ENCODE results near the gene HTR1E. TPM values are rescaled to one million over a fixed set of nuclear protein-coding genes. Genes with fewer than 3 reads are reported as not detected.

Gene HTR1E
- total and polyA plus RNA-seq, 10 of the 15 experiments (the other 5 are each of a cell fraction or from before 2014, with no cell fraction given), result not detected

DNA sequence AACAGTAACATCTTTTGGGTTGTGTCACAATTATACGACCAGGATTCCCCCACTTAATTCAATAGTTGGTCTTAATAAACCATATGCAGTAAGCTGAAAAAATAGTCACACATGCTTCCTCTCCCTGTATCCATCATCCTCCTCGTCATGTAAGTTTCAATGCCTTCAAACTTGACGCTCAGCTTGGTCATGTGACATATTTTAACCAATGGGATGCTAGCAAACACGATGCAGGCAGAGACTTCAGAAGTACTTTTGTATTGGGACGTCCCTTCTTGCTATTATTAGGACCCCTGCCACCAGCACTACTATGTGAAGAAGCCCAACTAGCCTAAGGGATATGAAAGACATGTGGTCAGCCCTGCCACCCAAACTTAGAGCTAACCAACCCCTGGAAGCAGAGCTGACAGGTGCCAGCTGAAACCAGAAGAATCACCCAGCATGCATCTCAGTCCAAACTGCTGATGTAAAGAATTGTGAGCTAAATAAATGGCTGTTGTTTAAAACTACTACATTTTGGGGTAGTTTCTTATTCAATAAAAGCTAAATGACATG, 108.3 kb downstream of the HTR1E start:
- DNase-seq (ENCODE audit: low read depth, low spot score) (no peak), ATAC-seq (no peak), FAIRE-seq (no peak)
- BruUV-seq (replicated peaks), result no TSS peak
- SMC1A ChIA-PET (ENCODE audit: uncharacterized antibody, unreplicated experiment), result interaction anchor here (1.1 kb wide), 1 partner anchor 71 kb away, joined by 3 read pairs; no protein-coding TSS in a partner anchor
- no peak for TF ChIP-seq ZNF687 (IDR thresholded peaks at IDR 0.05)
- no peak for TF ChIP-seq CBX5 (IDR thresholded peaks at IDR 0.05; ENCODE audit: low read depth)
- no peak for TF ChIP-seq NR2C1 (IDR thresholded peaks at IDR 0.05)
- TF ChIP-seq, protein P1, sequence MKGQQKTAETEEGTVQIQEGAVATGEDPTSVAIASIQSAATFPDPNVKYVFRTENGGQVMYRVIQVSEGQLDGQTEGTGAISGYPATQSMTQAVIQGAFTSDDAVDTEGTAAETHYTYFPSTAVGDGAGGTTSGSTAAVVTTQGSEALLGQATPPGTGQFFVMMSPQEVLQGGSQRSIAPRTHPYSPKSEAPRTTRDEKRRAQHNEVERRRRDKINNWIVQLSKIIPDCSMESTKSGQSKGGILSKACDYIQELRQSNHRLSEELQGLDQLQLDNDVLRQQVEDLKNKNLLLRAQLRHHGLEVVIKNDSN (IDR thresholded peaks at IDR 0.05; ENCODE audit: borderline replicate concordance, extremely low read length, insufficient read depth, low read depth, low read length), result no peak
- TF ChIP-seq TAF1 (IDR thresholded peaks at IDR 0.05; ENCODE audit: borderline replicate concordance, low read depth, low read length), result no peak
- TF ChIP-seq, protein P2, sequence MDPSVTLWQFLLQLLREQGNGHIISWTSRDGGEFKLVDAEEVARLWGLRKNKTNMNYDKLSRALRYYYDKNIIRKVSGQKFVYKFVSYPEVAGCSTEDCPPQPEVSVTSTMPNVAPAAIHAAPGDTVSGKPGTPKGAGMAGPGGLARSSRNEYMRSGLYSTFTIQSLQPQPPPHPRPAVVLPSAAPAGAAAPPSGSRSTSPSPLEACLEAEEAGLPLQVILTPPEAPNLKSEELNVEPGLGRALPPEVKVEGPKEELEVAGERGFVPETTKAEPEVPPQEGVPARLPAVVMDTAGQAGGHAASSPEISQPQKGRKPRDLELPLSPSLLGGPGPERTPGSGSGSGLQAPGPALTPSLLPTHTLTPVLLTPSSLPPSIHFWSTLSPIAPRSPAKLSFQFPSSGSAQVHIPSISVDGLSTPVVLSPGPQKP (IDR thresholded peaks at IDR 0.05; ENCODE audit: low read depth, low read length), result no peak
- TF ChIP-seq, protein P3, sequence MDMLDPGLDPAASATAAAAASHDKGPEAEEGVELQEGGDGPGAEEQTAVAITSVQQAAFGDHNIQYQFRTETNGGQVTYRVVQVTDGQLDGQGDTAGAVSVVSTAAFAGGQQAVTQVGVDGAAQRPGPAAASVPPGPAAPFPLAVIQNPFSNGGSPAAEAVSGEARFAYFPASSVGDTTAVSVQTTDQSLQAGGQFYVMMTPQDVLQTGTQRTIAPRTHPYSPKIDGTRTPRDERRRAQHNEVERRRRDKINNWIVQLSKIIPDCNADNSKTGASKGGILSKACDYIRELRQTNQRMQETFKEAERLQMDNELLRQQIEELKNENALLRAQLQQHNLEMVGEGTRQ (IDR thresholded peaks at IDR 0.05; ENCODE audit: borderline replicate concordance, low read depth, low read length), result no peak
- TF ChIP-seq KLF5 (IDR thresholded peaks at IDR 0.05; ENCODE audit: partially characterized antibody), result no peak
- H3K9me3 ChIP-seq (replicated peaks; ENCODE audit: control insufficient read depth, insufficient read depth, low read length), result no peaks in the 10 kb centered on the region
- H3K27me3 ChIP-seq (replicated peaks in 1 of 2; ENCODE audit: control insufficient read depth in 2 of 2, insufficient read depth in 2 of 2, low read length in 1 of 2), result no peaks in the 10 kb centered on the region; a peak in 1 of 4 replicates
- no peak overlapping the region for H2AFZ ChIP-seq (ENCODE audit: control insufficient read depth, low read depth, low read length)
- CTCF ChIA-PET, result interaction anchor here (0.9 to 2.4 kb wide), 5 partner anchors 13 to 37 kb away, joined by 3 to 8 read pairs (median 3); no protein-coding TSS in a partner anchor
- H3K4me2 ChIP-seq (ENCODE audit: control insufficient read depth, insufficient read depth), result no peak overlapping the region
- RAD21 ChIA-PET (ENCODE audit: unreplicated experiment), result no interaction called here
- no peak overlapping the region for H3K9ac ChIP-seq (ENCODE audit: control insufficient read depth, insufficient read depth, low read length)
- intact Hi-C loops (cut with micrococcal nuclease; ENCODE audit: unreplicated experiment) (no loop called here), in situ Hi-C loops (cut with MboI) (no loop called here)
- H3K36me3 ChIP-seq (ENCODE audit: control insufficient read depth in 2 of 2, insufficient read depth in 2 of 2, low read length in 1 of 2), result no peaks in the 10 kb centered on the region
- no peaks in the 10 kb centered on the region for H4K20me1 ChIP-seq (ENCODE audit: control insufficient read depth, insufficient read depth)
- H3K79me2 ChIP-seq (ENCODE audit: control insufficient read depth, insufficient read depth, low read length), result no peaks in the 10 kb centered on the region
- H3K4me3 ChIP-seq, result no peak overlapping the region
- WGBS (ENCODE audit: insufficient coverage, insufficient replicate concordance, low lambda C conversion rate, missing lambda C conversion rate), result 9% methylated on average over 5 of the region's 5 CpGs
- peaks cover 4% of the 10 kb centered on the region for H3K4me1 ChIP-seq (ENCODE audit: control insufficient read depth, insufficient read depth, low read length)
- H3K27ac ChIP-seq (ENCODE audit: control insufficient read depth, insufficient read depth), result no peak overlapping the region
- POLR2A ChIA-PET, result no interaction called here

Measured in GM12878 (cell line).